GM18508 (cell line): ENCODE measurements around the gene RSPH4A.
"Not testable (repeated sequence)": the region's sequence is repeated elsewhere in the genome, so short reads cannot be mapped to it uniquely, and the experiment has no call there.

Experiments
- ATAC-seq: cut with Tn5 transposase; IDR thresholded peaks from one replicate; pipeline ENCODE4 v1.9.1; 2021; ENCODE audit warnings: moderate number of reproducible peaks; ENCODE audit not compliant: insufficient read depth, unreplicated experiment

The RSPH4A gene

GRCh38 chr6:116615937-116616736, at the start of gene RSPH4A:
TSS of gene RSPH4A (plus strand) at chr6:116616479. CDS start at chr6:116616624, 145 bp downstream.
- peak; percentile 98 for ATAC-seq

GRCh38 chr6:116568111-116568510, 48.2 kb upstream of the RSPH4A start:
- no peak for ATAC-seq

DNA sequence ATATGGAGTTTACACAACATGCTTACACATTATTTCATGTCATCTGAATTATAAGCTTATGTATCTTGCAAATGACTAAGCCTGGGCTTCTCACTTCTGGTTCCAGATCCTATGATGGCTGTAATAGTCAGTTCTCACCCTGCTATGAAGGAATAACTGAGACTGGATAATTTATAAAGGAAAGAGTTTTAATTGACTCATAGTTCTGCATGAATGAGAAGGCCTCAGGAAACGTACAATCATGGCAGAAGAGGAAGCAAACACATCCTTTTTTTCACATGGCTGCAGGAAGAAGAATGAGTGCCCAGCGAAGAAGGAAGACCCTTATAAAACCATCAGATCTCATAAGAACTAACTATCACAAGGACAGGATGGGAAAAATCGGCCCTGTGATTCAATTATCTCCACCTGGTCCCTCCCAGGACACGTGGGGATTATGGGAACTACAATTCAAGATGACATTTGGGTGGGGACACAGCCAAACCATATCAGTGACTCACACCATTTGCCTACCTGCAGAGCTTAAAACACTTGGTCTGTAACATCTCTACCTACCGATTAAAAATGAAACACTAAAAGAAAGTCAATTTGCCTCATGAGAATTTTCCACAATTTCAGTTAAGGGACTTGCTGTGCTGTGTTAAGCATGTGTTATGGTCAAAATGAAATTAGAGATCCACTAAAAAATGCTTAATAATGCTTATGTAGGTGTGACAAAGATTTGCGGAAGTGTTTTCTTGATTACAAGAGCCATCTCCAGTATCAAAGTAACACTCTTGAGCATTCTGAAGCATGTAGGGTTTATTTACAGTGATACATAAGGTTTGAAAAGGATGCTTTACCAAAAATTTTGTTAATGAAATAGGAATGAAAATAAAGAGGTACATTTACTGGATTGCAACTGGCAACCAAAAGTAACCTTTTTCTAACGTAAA, 47.2 kb upstream of the RSPH4A start:
- no peak for ATAC-seq

GRCh38 chr6:116570856-116571682, 45.2 kb upstream of the RSPH4A start, which contains the start of gene RWDD1:
TSS of gene RWDD1 (plus strand) at chr6:116571504. CDS start at chr6:116571583, 79 bp downstream.
- peak; percentile 90 for ATAC-seq

- ATAC-seq, result no peak
Measured at GRCh38 chr6:116571683-116572000, 44.6 kb upstream of the RSPH4A start.

DNA sequence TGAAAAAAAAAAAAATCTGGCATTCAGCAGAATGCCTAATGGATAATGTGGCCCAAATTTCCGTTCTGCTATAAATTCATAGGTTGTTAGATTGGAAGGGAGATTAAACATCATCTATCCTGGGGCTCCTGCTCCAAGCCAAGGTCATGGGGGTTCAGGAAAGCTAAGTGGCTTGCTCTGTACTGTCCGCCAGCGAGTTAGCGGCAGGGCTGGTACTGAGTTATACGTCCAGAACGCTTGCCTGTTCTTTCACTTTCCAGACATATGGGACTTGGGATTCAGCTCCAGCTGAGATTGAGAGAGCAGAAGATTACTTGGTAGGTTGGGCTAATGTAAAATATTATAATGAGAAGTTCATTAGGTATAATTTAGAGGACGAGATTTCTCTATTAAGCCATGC, 44.1 kb upstream of the RSPH4A start:
- ATAC-seq, result no peak

DNA sequence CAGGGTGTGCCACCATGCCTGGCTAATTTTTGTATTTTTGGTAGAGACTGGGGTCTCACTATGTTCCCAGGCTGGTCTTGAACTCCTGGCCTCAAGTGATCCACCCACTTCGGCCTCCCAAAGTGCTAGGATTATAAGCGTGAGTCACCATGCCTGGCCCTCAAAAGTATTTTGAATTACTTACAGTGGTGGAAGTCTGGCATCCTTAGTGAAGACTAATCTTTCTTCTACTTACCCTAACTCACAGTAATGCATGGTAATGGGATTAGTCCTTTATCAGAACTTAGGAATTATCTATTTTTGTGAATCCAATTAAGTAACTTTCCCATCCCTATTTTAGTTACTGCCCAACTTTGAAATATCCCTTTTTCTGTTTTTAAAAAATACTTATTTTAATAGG, 41.1 kb upstream of the RSPH4A start:
- ATAC-seq, result no peak

GRCh38 chr6:116577486-116577885, 38.8 kb upstream of the RSPH4A start:
- no peak for ATAC-seq

- ATAC-seq, result no peak
Measured at GRCh38 chr6:116578335-116578734, 37.9 kb upstream of the RSPH4A start.

DNA sequence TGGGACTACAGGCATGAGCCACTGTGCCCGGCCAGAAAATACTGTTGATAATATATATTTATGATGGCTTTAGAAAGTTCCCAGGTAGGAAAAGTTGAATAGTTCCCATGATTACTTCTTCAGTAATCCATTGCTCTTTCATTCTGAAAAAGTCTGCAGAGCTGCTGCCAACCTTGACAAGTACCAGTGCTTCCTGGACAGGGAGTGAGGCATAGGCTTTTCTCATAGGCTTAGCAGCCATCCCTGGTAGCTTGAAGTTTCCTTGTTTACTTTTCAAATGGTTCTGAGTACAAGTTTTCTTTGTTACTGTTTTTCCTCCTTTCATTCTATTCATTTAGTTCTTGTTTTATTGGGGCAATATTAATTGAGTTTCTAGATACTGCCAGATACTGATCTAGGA, 37.1 kb upstream of the RSPH4A start:
- ATAC-seq, result no peak

DNA sequence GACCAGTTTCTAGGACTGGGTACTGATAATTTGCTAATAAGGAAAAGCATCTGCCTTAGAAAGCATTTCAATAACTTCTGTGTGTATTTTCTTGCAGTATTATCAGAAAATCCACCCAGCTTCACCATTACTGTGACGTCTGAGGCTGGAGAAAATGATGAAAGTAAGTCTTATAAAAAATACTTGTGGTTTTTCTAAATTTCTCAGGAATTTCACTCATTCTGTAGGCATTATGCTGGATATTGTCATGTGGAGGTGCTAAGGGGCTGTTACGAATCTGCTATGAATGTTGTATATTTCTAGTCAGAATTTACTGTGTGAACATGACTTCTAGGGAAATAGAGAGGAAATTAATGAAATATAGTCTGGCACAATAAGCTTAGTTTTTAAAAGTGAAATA, 36.1 kb upstream of the RSPH4A start:
- ATAC-seq, result no peak

DNA sequence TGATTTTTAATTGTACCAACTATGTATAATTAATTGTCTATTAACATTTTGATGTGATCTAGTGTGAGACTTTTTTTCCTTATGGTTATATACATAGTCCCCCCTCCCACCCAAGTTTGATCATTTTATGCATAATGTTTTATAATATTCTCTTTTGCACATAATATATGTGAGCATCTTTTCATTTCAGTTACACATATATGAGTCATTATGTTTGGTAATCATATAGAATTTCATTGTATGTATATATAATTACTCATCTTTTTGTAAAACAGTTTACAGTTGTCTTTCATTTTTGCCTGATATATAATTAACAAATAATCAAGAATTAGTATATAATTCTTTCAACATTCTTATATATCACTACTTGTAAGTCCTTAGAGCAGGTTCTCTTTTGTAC, 30.0 kb upstream of the RSPH4A start:
- ATAC-seq, result no peak

GRCh38 chr6:116586738-116587137, 29.5 kb upstream of the RSPH4A start:
- no peak for ATAC-seq

DNA sequence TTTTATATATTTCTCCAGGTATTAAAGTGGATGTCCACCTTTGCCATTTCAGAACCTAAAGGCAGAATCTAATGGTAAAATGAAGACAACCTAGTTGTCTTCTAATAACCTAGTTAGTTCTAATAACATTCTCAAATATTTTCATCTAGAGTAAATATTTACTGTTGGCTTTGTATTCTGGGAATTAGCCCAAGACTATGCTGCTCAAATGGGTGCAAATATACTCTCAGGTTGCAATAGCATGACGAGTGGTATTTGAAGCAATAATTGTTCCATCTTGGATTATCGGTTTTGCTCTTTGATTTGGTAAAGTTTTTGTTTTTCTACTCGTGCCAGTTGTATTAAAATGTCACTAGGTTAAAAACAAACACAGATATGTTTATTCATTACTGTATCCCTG, 21.0 kb upstream of the RSPH4A start:
- no peak for ATAC-seq

DNA sequence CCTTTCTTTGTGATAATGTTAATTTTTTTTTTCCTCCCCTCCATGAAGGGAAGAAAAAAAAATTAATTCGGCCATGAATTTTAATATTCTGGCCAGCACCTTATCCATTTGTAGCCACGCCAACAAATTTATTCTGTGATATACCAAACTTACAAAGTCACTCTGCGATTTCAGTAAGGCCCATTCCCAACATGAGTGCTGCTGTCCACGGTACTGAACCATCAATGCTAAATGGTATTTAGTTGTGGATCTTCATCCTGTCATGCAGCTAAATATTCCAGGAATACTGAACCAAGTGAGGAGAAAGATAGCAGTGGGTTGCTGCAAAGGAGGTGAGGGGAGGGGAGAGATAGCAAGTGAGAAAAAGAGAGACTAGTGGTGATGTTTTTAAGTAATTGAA, 19.5 kb upstream of the RSPH4A start:
- ATAC-seq, result no peak

GRCh38 chr6:116603916-116604315, 12.4 kb upstream of the RSPH4A start:
- ATAC-seq, result not testable (repeated sequence)

- not testable (repeated sequence) for ATAC-seq
Measured at GRCh38 chr6:116604868-116605267, 11.4 kb upstream of the RSPH4A start.

GRCh38 chr6:116605935-116606334, 10.3 kb upstream of the RSPH4A start:
- ATAC-seq, result no peak

GRCh38 chr6:116611056-116611455, 5.2 kb upstream of the RSPH4A start:
- ATAC-seq, result no peak

GRCh38 chr6:116616737-116617053, 416 bp downstream of the RSPH4A start:
- ATAC-seq, result no peak
